ENCODE results near the gene BRD9.
"Not testable (repeated sequence)": the region's sequence is repeated elsewhere in the genome, so short reads cannot be mapped to it uniquely, and the experiment has no call there.

The BRD9 gene

GRCh38 chr5:902129-902916 is 9.7 kb upstream of the BRD9 start:
- DNase-seq = no peak

- DNase-seq = no peak
Measured at GRCh38 chr5:900781-901180, 8.2 kb upstream of the BRD9 start.

- no peak for DNase-seq
Measured at GRCh38 chr5:893711-894110, 1.1 kb upstream of the BRD9 start.

- no peak for DNase-seq
Measured at GRCh38 chr5:893137-893506, 521 bp upstream of the BRD9 start.

GRCh38 chr5:891837-892393 is 686 bp downstream of the BRD9 start:
- DNase-seq = no peak

GRCh38 chr5:891117-891836 is 1.3 kb downstream of the BRD9 start:
- DNase-seq = no peak

- no peak for DNase-seq
Measured at GRCh38 chr5:889075-889710, 3.4 kb downstream of the BRD9 start.

GRCh38 chr5:888638-889035 is 4.0 kb downstream of the BRD9 start:
- no peak for DNase-seq

GRCh38 chr5:887947-888637 is 4.5 kb downstream of the BRD9 start:
- no peak for DNase-seq

GRCh38 chr5:886716-887325 is 5.8 kb downstream of the BRD9 start:
- DNase-seq = no peak

GRCh38 chr5:886036-886435 is 6.6 kb downstream of the BRD9 start:
- DNase-seq = no peak

- no peak for DNase-seq
Measured at GRCh38 chr5:885529-885928, 7.1 kb downstream of the BRD9 start.

- DNase-seq = no peak
Measured at GRCh38 chr5:885127-885442, 7.5 kb downstream of the BRD9 start.

GRCh38 chr5:884345-885126 is 8.1 kb downstream of the BRD9 start:
- DNase-seq = no peak

GRCh38 chr5:883475-884181 is 9.0 kb downstream of the BRD9 start:
- no peak for DNase-seq

GRCh38 chr5:882253-883183 is 10.1 kb downstream of the BRD9 start:
- DNase-seq = no peak

GRCh38 chr5:881551-881935 is 11.1 kb downstream of the BRD9 start:
- no peak for DNase-seq

GRCh38 chr5:880816-881550 is 11.6 kb downstream of the BRD9 start:
- no peak for DNase-seq

GRCh38 chr5:878677-879076 is 13.9 kb downstream of the BRD9 start:
- DNase-seq = not testable (repeated sequence)

- no peak for DNase-seq
Measured at GRCh38 chr5:878125-878524, 14.5 kb downstream of the BRD9 start.

All from AML-193 (cell line).